Measurements from ENCODE around the gene PLOD3. TPM values are rescaled to one million over a fixed set of nuclear protein-coding genes. Genes with fewer than 3 reads are reported as not detected.

The PLOD3 gene
- total and polyA plus RNA-seq, 2 experiments from 2014 or later: 149 to 189 TPM

- no peaks in the 10 kb centered on the region for H3K79me2 ChIP-seq (ENCODE audit: insufficient read depth)
- H3K9me3 ChIP-seq (ENCODE audit: low read depth): no peaks in the 10 kb centered on the region
- H3K9me2 ChIP-seq (ENCODE audit: insufficient read depth): no peaks in the 10 kb centered on the region
- H2AFZ ChIP-seq: no peak overlapping the region
- no peaks in the 10 kb centered on the region for H4K20me1 ChIP-seq (ENCODE audit: insufficient read depth)
- no peak for TF ChIP-seq EZH2phosphoT487 (IDR thresholded peaks at IDR 0.05; ENCODE audit: insufficient read depth, low read depth)
- TF ChIP-seq EZH2 (IDR thresholded peaks at IDR 0.05; ENCODE audit: insufficient read depth, poor library complexity, severe bottlenecking): peak; percentile 43
- H3K27ac ChIP-seq: no peak overlapping the region
- no peak overlapping the region for H3K4me2 ChIP-seq (ENCODE audit: unreplicated experiment)
- no peak for DNase-seq
- peaks cover 4% of the 10 kb centered on the region; the same call in 1 of the 2 replicates for H3F3A ChIP-seq (ENCODE audit: insufficient read depth)
- H3K27me3 ChIP-seq (replicated peaks; ENCODE audit: insufficient read depth): peaks cover 60% of the 10 kb centered on the region
- no peaks in the 10 kb centered on the region for H3K36me3 ChIP-seq (ENCODE audit: low read depth)
- H3K9ac ChIP-seq: no peak overlapping the region
- 2 to 3% methylated on average over 11 to 23 of the region's 27 CpGs for WGBS, 2 experiments (ENCODE audit: low coverage in 1 of 2, low lambda C conversion rate in 2 of 2, missing lambda C conversion rate in 2 of 2)
- no peaks in the 10 kb centered on the region for H3K4me1 ChIP-seq (ENCODE audit: insufficient read depth)
- no peak overlapping the region for H3K4me3 ChIP-seq
- in situ Hi-C loops (cut with MboI): no loop called here
Measured at GRCh38 chr7:101179713-101180112, 37.7 kb downstream of the PLOD3 start.

- H3F3A ChIP-seq (ENCODE audit: insufficient read depth): no peaks in the 10 kb centered on the region
- no peaks in the 10 kb centered on the region for H3K4me1 ChIP-seq (ENCODE audit: insufficient read depth)
- no peaks in the 10 kb centered on the region for H4K20me1 ChIP-seq (ENCODE audit: insufficient read depth)
- no peak for DNase-seq
- no peak overlapping the region for H3K9ac ChIP-seq
- H2AFZ ChIP-seq: no peak overlapping the region
- H3K27me3 ChIP-seq (replicated peaks; ENCODE audit: insufficient read depth): peaks cover 65% of the 10 kb centered on the region
- no peaks in the 10 kb centered on the region for H3K9me3 ChIP-seq (ENCODE audit: low read depth)
- in situ Hi-C loops (cut with MboI): no loop called here
- no peaks in the 10 kb centered on the region for H3K9me2 ChIP-seq (ENCODE audit: insufficient read depth)
- no peaks in the 10 kb centered on the region for H3K36me3 ChIP-seq (ENCODE audit: low read depth)
- WGBS, 2 experiments (ENCODE audit: low coverage in 1 of 2, low lambda C conversion rate in 2 of 2, missing lambda C conversion rate in 2 of 2): 1 to 3% methylated on average over 18 to 20 of the region's 20 CpGs
- peak overlapping the region; percentile 57 for H3K4me2 ChIP-seq (ENCODE audit: unreplicated experiment)
- no peaks in the 10 kb centered on the region for H3K79me2 ChIP-seq (ENCODE audit: insufficient read depth)
- no peak overlapping the region for H3K27ac ChIP-seq
- TF ChIP-seq EZH2phosphoT487 (IDR thresholded peaks at IDR 0.05; ENCODE audit: insufficient read depth, low read depth) (no peak), EZH2 (IDR thresholded peaks at IDR 0.05; ENCODE audit: insufficient read depth, poor library complexity, severe bottlenecking) (peak; percentile 77)
- H3K4me3 ChIP-seq: no peak overlapping the region
Measured at GRCh38 chr7:101179117-101179516, 38.3 kb downstream of the PLOD3 start.

- no peak overlapping the region for H3K4me3 ChIP-seq
- no peak overlapping the region for H3K9ac ChIP-seq
- no peak overlapping the region for H2AFZ ChIP-seq
- H3K4me1 ChIP-seq (ENCODE audit: insufficient read depth): no peaks in the 10 kb centered on the region
- no peak overlapping the region for H3K4me2 ChIP-seq (ENCODE audit: unreplicated experiment)
- no peaks in the 10 kb centered on the region for H3F3A ChIP-seq (ENCODE audit: insufficient read depth)
- H3K9me3 ChIP-seq (ENCODE audit: low read depth): no peaks in the 10 kb centered on the region
- WGBS, 2 experiments (ENCODE audit: low coverage in 1 of 2, low lambda C conversion rate in 2 of 2, missing lambda C conversion rate in 2 of 2): 27 to 45% methylated on average over 2 of the region's 2 CpGs
- TF ChIP-seq EZH2phosphoT487 (IDR thresholded peaks at IDR 0.05; ENCODE audit: insufficient read depth, low read depth) (no peak), EZH2 (IDR thresholded peaks at IDR 0.05; ENCODE audit: insufficient read depth, poor library complexity, severe bottlenecking) (peak; percentile 31)
- in situ Hi-C loops (cut with MboI): no loop called here
- no peaks in the 10 kb centered on the region for H3K9me2 ChIP-seq (ENCODE audit: insufficient read depth)
- no peaks in the 10 kb centered on the region for H4K20me1 ChIP-seq (ENCODE audit: insufficient read depth)
- H3K27me3 ChIP-seq (replicated peaks; ENCODE audit: insufficient read depth): peaks cover 74% of the 10 kb centered on the region
- no peaks in the 10 kb centered on the region for H3K36me3 ChIP-seq (ENCODE audit: low read depth)
- DNase-seq: no peak
- no peak overlapping the region for H3K27ac ChIP-seq
- H3K79me2 ChIP-seq (ENCODE audit: insufficient read depth): no peaks in the 10 kb centered on the region
Measured at GRCh38 chr7:101177644-101178043, 39.7 kb downstream of the PLOD3 start.

- no peaks in the 10 kb centered on the region for H3K79me2 ChIP-seq (ENCODE audit: insufficient read depth)
- no peaks in the 10 kb centered on the region for H3K4me1 ChIP-seq (ENCODE audit: insufficient read depth)
- no peaks in the 10 kb centered on the region for H3K36me3 ChIP-seq (ENCODE audit: low read depth)
- TF ChIP-seq EZH2phosphoT487 (IDR thresholded peaks at IDR 0.05; ENCODE audit: insufficient read depth, low read depth): no peak
- TF ChIP-seq EZH2 (IDR thresholded peaks at IDR 0.05; ENCODE audit: insufficient read depth, poor library complexity, severe bottlenecking): no peak
- H4K20me1 ChIP-seq (ENCODE audit: insufficient read depth): no peaks in the 10 kb centered on the region
- no peak overlapping the region for H3K9ac ChIP-seq
- H2AFZ ChIP-seq: no peak overlapping the region
- no peaks in the 10 kb centered on the region for H3K9me2 ChIP-seq (ENCODE audit: insufficient read depth)
- H3K4me2 ChIP-seq (ENCODE audit: unreplicated experiment): no peak overlapping the region
- WGBS, 2 experiments (ENCODE audit: low coverage in 1 of 2, low lambda C conversion rate in 2 of 2, missing lambda C conversion rate in 2 of 2): 36 to 65% methylated on average over 3 of the region's 3 CpGs
- DNase-seq: no peak
- peaks cover 90% of the 10 kb centered on the region for H3K27me3 ChIP-seq (replicated peaks; ENCODE audit: insufficient read depth)
- no peaks in the 10 kb centered on the region for H3K9me3 ChIP-seq (ENCODE audit: low read depth)
- H3K27ac ChIP-seq: no peak overlapping the region
- in situ Hi-C loops (cut with MboI): no loop called here
- H3K4me3 ChIP-seq: no peak overlapping the region
- H3F3A ChIP-seq (ENCODE audit: insufficient read depth): no peaks in the 10 kb centered on the region
Measured at GRCh38 chr7:101175664-101176063, 41.7 kb downstream of the PLOD3 start.

All from GM23248 (cell line).